ENCODE measurements around the gene DOCK4. TPM values are rescaled to one million over a fixed set of nuclear protein-coding genes. Genes with fewer than 3 reads are reported as not detected.

DOCK4 gene
- total RNA-seq, 1 donor from 2014 or later, result 6.5 TPM

GRCh38 chr7:112001091-112001826 is 204.9 kb downstream of the DOCK4 start:
- ATAC-seq, result peak; percentile 77

GRCh38 chr7:111998326-111998725 is 207.9 kb downstream of the DOCK4 start:
- no peak for ATAC-seq

GRCh38 chr7:111997546-111997945 is 208.7 kb downstream of the DOCK4 start:
- no peak for ATAC-seq

GRCh38 chr7:111992601-111993000 is 213.6 kb downstream of the DOCK4 start:
- ATAC-seq, result no peak

- no peak for ATAC-seq
These were observed 215.6 kb downstream of the DOCK4 start for GRCh38 chr7:111990643-111991042.

- no peak for ATAC-seq
These were observed 218.3 kb downstream of the DOCK4 start for GRCh38 chr7:111987886-111988285.

GRCh38 chr7:111987115-111987826 is 218.9 kb downstream of the DOCK4 start:
- ATAC-seq, result no peak

- ATAC-seq, result no peak
These were observed 219.6 kb downstream of the DOCK4 start for GRCh38 chr7:111986601-111987000.

GRCh38 chr7:111985798-111986197 is 220.4 kb downstream of the DOCK4 start:
- ATAC-seq, result peak; percentile 57

- ATAC-seq, result no peak
These were observed 223.4 kb downstream of the DOCK4 start for GRCh38 chr7:111982804-111983203.

- ATAC-seq, result no peak
These were observed 224.1 kb downstream of the DOCK4 start for GRCh38 chr7:111982133-111982532.

- ATAC-seq, result no peak
These were observed 225.5 kb downstream of the DOCK4 start for GRCh38 chr7:111980725-111981124.

GRCh38 chr7:111975346-111975745 is 230.9 kb downstream of the DOCK4 start:
- ATAC-seq, result no peak

- no peak for ATAC-seq
These were observed 245.2 kb downstream of the DOCK4 start for GRCh38 chr7:111960984-111961383.

GRCh38 chr7:111958896-111959295 is 247.3 kb downstream of the DOCK4 start:
- no peak for ATAC-seq

GRCh38 chr7:111958431-111958830 is 247.8 kb downstream of the DOCK4 start:
- no peak for ATAC-seq

- ATAC-seq, result no peak
These were observed 250.6 kb downstream of the DOCK4 start for GRCh38 chr7:111955616-111956015.

- ATAC-seq, result no peak
These were observed 251.5 kb downstream of the DOCK4 start for GRCh38 chr7:111954474-111955381.

GRCh38 chr7:111954056-111954455 is 252.1 kb downstream of the DOCK4 start:
- no peak for ATAC-seq

- ATAC-seq, result peak; percentile 95
These were observed 252.6 kb downstream of the DOCK4 start for GRCh38 chr7:111953611-111954010.

GRCh38 chr7:111952783-111953182 is 253.4 kb downstream of the DOCK4 start:
- no peak for ATAC-seq

GRCh38 chr7:111951052-111951451 is 255.1 kb downstream of the DOCK4 start:
- no peak for ATAC-seq

- no peak for ATAC-seq
These were observed 263.6 kb downstream of the DOCK4 start for GRCh38 chr7:111942450-111943081.
